Sigmoid colon (tissue), 4 donors: Measurements from ENCODE around the gene SPTLC1.

Experiments
- CTCF ChIP-seq, 4 experiments: fragments of 450-650 bp in 3 of 4; fragments of 200-600 bp in 1 of 4; IDR thresholded peaks; one replicate each; pipeline ENCODE4 v1.5.1; 2016 to 2019; ENCODE audit warnings: antibody characterized with exemption in 4 of 4, mild to moderate bottlenecking in 3 of 4, moderate library complexity in 2 of 4
- EP300 ChIP-seq, 4 donors: sonication (generic); formaldehyde crosslinking; IDR thresholded peaks; one replicate each; pipeline ENCODE4 v1.6.1; 2017; ENCODE audit warnings: antibody characterized with exemption in 4 of 4
- POLR2A ChIP-seq, 2 donors: fragments of 450-650 bp; IDR thresholded peaks; one replicate each; pipeline ENCODE4 v1.6.1; 2016; ENCODE audit warnings: antibody characterized with exemption in 2 of 2, mild to moderate bottlenecking in 2 of 2, moderate library complexity in 2 of 2
- POLR2AphosphoS5 ChIP-seq, 4 donors: sonication (generic); formaldehyde crosslinking; IDR thresholded peaks; one replicate each; pipeline ENCODE4 v1.6.1; 2017; ENCODE audit warnings: antibody characterized with exemption in 4 of 4

- TF ChIP-seq CTCF (IDR thresholded peaks at IDR 0.05), result no peak
- TF ChIP-seq POLR2AphosphoS5 (IDR thresholded peaks at IDR 0.05), result no peak
- no peak for TF ChIP-seq POLR2A (IDR thresholded peaks at IDR 0.05)
- TF ChIP-seq EP300 (IDR thresholded peaks at IDR 0.05), result no peak
Observed at GRCh38 chr9:92057226-92057625, 58.0 kb downstream of the SPTLC1 start.
